HEK293 (cell line): ENCODE measurements around the gene HGD.

Experiments
- CTCF ChIP-seq: fragments of 450-650 bp; formaldehyde crosslinking; IDR thresholded peaks from 2 replicates; pipeline ENCODE4 v1.5.1; 2016; ENCODE audit warnings: missing biosample characterization, missing genetic modification characterization
- GLIS2 ChIP-seq: fragments of 450-650 bp; formaldehyde crosslinking; IDR thresholded peaks from 2 replicates; pipeline ENCODE4 v1.5.1; 2016; ENCODE audit warnings: missing biosample characterization, missing genetic modification characterization
- INSM2 ChIP-seq: fragments of 450-650 bp; formaldehyde crosslinking; IDR thresholded peaks from 2 replicates; pipeline ENCODE4 v1.5.1; 2016; ENCODE audit warnings: missing biosample characterization, missing genetic modification characterization
- KLF7 ChIP-seq: fragments of 450-650 bp; formaldehyde crosslinking; IDR thresholded peaks from 2 replicates; pipeline ENCODE4 v1.5.1; 2016; ENCODE audit warnings: missing biosample characterization, missing genetic modification characterization, borderline replicate concordance
- MZF1 ChIP-seq: fragments of 450-650 bp; formaldehyde crosslinking; IDR thresholded peaks from 2 replicates; pipeline ENCODE4 v1.5.1; 2017; ENCODE audit warnings: missing biosample characterization, missing genetic modification characterization, borderline replicate concordance
- PRDM10 ChIP-seq: fragments of 450-650 bp; formaldehyde crosslinking; IDR thresholded peaks from 2 replicates; pipeline ENCODE4 v1.5.1; 2016; ENCODE audit warnings: missing biosample characterization, missing genetic modification characterization
- RBAK ChIP-seq: fragments of 450-650 bp; formaldehyde crosslinking; IDR thresholded peaks from 2 replicates; pipeline ENCODE4 v1.5.1; 2016; ENCODE audit warnings: missing biosample characterization, missing genetic modification characterization
- REPIN1 ChIP-seq: fragments of 450-650 bp; formaldehyde crosslinking; IDR thresholded peaks from 2 replicates; pipeline ENCODE4 v1.5.1; 2017; ENCODE audit warnings: missing biosample characterization, missing genetic modification characterization, low read depth
- TSHZ1 ChIP-seq: fragments of 450-650 bp; formaldehyde crosslinking; IDR thresholded peaks from 2 replicates; pipeline ENCODE4 v1.5.1; 2016; ENCODE audit warnings: missing biosample characterization, missing genetic modification characterization, borderline replicate concordance
- ZBTB17 ChIP-seq: fragments of 450-650 bp; formaldehyde crosslinking; IDR thresholded peaks from 2 replicates; pipeline ENCODE4 v1.5.1; 2016; ENCODE audit warnings: missing biosample characterization, missing genetic modification characterization
- ZBTB8A ChIP-seq: fragments of 450-650 bp; formaldehyde crosslinking; IDR thresholded peaks from 2 replicates; pipeline ENCODE4 v1.5.1; 2016; ENCODE audit warnings: missing biosample characterization, missing genetic modification characterization
- ZFP3 ChIP-seq: fragments of 450-650 bp; formaldehyde crosslinking; IDR thresholded peaks from 2 replicates; pipeline ENCODE4 v1.5.1; 2016; ENCODE audit warnings: low read depth, missing biosample characterization, missing genetic modification characterization
- ZFP37 ChIP-seq: fragments of 450-650 bp; formaldehyde crosslinking; IDR thresholded peaks from 2 replicates; pipeline ENCODE4 v1.5.1; 2016; ENCODE audit warnings: missing biosample characterization, missing genetic modification characterization
- ZNF16 ChIP-seq: fragments of 450-650 bp; formaldehyde crosslinking; IDR thresholded peaks from 2 replicates; pipeline ENCODE4 v1.5.1; 2016; ENCODE audit warnings: low read depth, missing biosample characterization, missing genetic modification characterization
- ZNF221 ChIP-seq: fragments of 450-650 bp; formaldehyde crosslinking; IDR thresholded peaks from 2 replicates; pipeline ENCODE4 v1.5.1; 2017; ENCODE audit warnings: missing biosample characterization, missing genetic modification characterization, borderline replicate concordance
- ZNF239 ChIP-seq: fragments of 450-650 bp; formaldehyde crosslinking; IDR thresholded peaks from 2 replicates; pipeline ENCODE4 v1.5.1; 2016; ENCODE audit warnings: missing biosample characterization, missing genetic modification characterization
- ZNF24 ChIP-seq: fragments of 450-650 bp; formaldehyde crosslinking; IDR thresholded peaks from 2 replicates; pipeline ENCODE4 v1.5.1; 2016; ENCODE audit warnings: missing biosample characterization, missing genetic modification characterization
- ZNF292 ChIP-seq: fragments of 450-650 bp; formaldehyde crosslinking; IDR thresholded peaks from 2 replicates; pipeline ENCODE4 v1.5.1; 2016; ENCODE audit warnings: low read depth, missing biosample characterization, missing genetic modification characterization, borderline replicate concordance
- ZNF311 ChIP-seq: fragments of 450-650 bp; formaldehyde crosslinking; IDR thresholded peaks from 2 replicates; pipeline ENCODE4 v1.5.1; 2017; ENCODE audit warnings: missing biosample characterization, missing genetic modification characterization, borderline replicate concordance
- ZNF341 ChIP-seq: fragments of 450-650 bp; formaldehyde crosslinking; IDR thresholded peaks from 2 replicates; pipeline ENCODE4; 2016; ENCODE audit warnings: low read depth, missing biosample characterization, missing genetic modification characterization
- ZNF404 ChIP-seq: fragments of 450-650 bp; formaldehyde crosslinking; IDR thresholded peaks from 2 replicates; pipeline ENCODE4 v1.5.1; 2017; ENCODE audit warnings: missing biosample characterization, missing genetic modification characterization
- ZNF514 ChIP-seq: fragments of 450-650 bp; formaldehyde crosslinking; IDR thresholded peaks from 2 replicates; pipeline ENCODE4 v1.5.1; 2016; ENCODE audit warnings: missing biosample characterization, missing genetic modification characterization
- ZNF596 ChIP-seq: fragments of 450-650 bp; IDR thresholded peaks from 2 replicates; pipeline ENCODE4 v1.5.0; 2018; ENCODE audit warnings: missing biosample characterization, mild to moderate bottlenecking, missing genetic modification characterization, moderate library complexity
- ZNF660 ChIP-seq: fragments of 450-650 bp; IDR thresholded peaks from 2 replicates; pipeline ENCODE4 v1.5.1; 2018; ENCODE audit warnings: missing biosample characterization, mild to moderate bottlenecking, missing genetic modification characterization
- ZNF701 ChIP-seq: fragments of 450-650 bp; formaldehyde crosslinking; IDR thresholded peaks from 2 replicates; pipeline ENCODE4 v1.5.1; 2016; ENCODE audit warnings: missing biosample characterization, missing genetic modification characterization
- ZNF777 ChIP-seq: fragments of 450-650 bp; formaldehyde crosslinking; IDR thresholded peaks from 2 replicates; pipeline ENCODE4 v1.5.1; 2017; ENCODE audit warnings: missing biosample characterization, missing genetic modification characterization, borderline replicate concordance
- ZNF785 ChIP-seq: fragments of 450-650 bp; formaldehyde crosslinking; IDR thresholded peaks from 2 replicates; pipeline ENCODE4 v1.5.1; 2016; ENCODE audit warnings: missing biosample characterization, missing genetic modification characterization
- ZNF791 ChIP-seq: fragments of 450-650 bp; formaldehyde crosslinking; IDR thresholded peaks from 2 replicates; pipeline ENCODE4 v1.5.1; 2016; ENCODE audit warnings: missing biosample characterization, missing genetic modification characterization
- ZNF837 ChIP-seq: fragments of 450-650 bp; formaldehyde crosslinking; IDR thresholded peaks from 2 replicates; pipeline ENCODE4 v1.5.1; 2016; ENCODE audit warnings: missing biosample characterization, missing genetic modification characterization
- ZSCAN30 ChIP-seq: fragments of 450-650 bp; IDR thresholded peaks from 2 replicates; pipeline ENCODE4 v1.5.1; 2018; ENCODE audit warnings: missing biosample characterization, mild to moderate bottlenecking, missing genetic modification characterization, moderate library complexity
- ZXDB ChIP-seq: fragments of 450-650 bp; formaldehyde crosslinking; IDR thresholded peaks from 2 replicates; pipeline ENCODE4 v1.5.1; 2016; ENCODE audit warnings: missing biosample characterization, missing genetic modification characterization

Gene HGD

GRCh38 chr3:120596116-120596852 lies 85.8 kb downstream of the HGD start, which contains the start of gene NDUFB4 (continued):
- TF ChIP-seq TSHZ1 (tag by site-specific recombination), result no peak
- TF ChIP-seq ZNF701 (tag by site-specific recombination), result no peak
- no peak for TF ChIP-seq GLIS2
- no peak for TF ChIP-seq ZNF514 (tag by site-specific recombination)
- no peak for TF ChIP-seq ZNF292
- TF ChIP-seq ZFP37 (tag by site-specific recombination), result 0 out of 2 replicates have a peak, but pooled peaks have one; percentile 39
- TF ChIP-seq ZNF837, result no peak
- 0 out of 2 replicates have a peak, but pooled peaks have one; percentile 27 for TF ChIP-seq ZNF660 (tag by site-specific recombination)
- no peak for TF ChIP-seq ZBTB8A (tag by site-specific recombination)
- no peak for TF ChIP-seq ZNF404
- no peak for TF ChIP-seq REPIN1
- TF ChIP-seq ZNF311 (tag by site-specific recombination), result no peak
- 0 out of 2 replicates have a peak, but pooled peaks have one; percentile 44 for TF ChIP-seq ZSCAN30 (tag by site-specific recombination)
- TF ChIP-seq ZNF777 (tag by site-specific recombination), result no peak; the same call in 1 of the 2 replicates
- TF ChIP-seq ZNF785 (tag by site-specific recombination), result no peak
- TF ChIP-seq ZNF24 (tag by site-specific recombination), result no peak
- TF ChIP-seq CTCF, result no peak
- peak; percentile 77 for TF ChIP-seq ZBTB17 (tag by site-specific recombination)
- 0 out of 2 replicates have a peak, but pooled peaks have one; percentile 35 for TF ChIP-seq ZXDB (tag by site-specific recombination)
- TF ChIP-seq MZF1, result no peak
- no peak for TF ChIP-seq ZNF596 (tag by site-specific recombination)
- TF ChIP-seq ZNF16, result no peak
- no peak for TF ChIP-seq ZNF791
- no peak for TF ChIP-seq ZFP3
- TF ChIP-seq ZNF341 (tag by site-specific recombination), result peak; percentile 94
- no peak for TF ChIP-seq INSM2 (tag by site-specific recombination)
- no peak for TF ChIP-seq ZNF239 (tag by site-specific recombination)
- no peak for TF ChIP-seq KLF7 (tag by site-specific recombination)
- no peak for TF ChIP-seq ZNF221 (tag by site-specific recombination)
- TF ChIP-seq PRDM10 (tag by site-specific recombination), result no peak
- TF ChIP-seq RBAK (tag by site-specific recombination), result no peak
